HK-2 (cell line): Measurements from ENCODE around the gene GTPBP8.

ENCODE experiments used
- DNase-seq: peaks from one replicate; pipeline ENCODE4 v3.0.0-alpha.2; 2018; ENCODE audit not compliant: unreplicated experiment

GTPBP8 gene

DNA sequence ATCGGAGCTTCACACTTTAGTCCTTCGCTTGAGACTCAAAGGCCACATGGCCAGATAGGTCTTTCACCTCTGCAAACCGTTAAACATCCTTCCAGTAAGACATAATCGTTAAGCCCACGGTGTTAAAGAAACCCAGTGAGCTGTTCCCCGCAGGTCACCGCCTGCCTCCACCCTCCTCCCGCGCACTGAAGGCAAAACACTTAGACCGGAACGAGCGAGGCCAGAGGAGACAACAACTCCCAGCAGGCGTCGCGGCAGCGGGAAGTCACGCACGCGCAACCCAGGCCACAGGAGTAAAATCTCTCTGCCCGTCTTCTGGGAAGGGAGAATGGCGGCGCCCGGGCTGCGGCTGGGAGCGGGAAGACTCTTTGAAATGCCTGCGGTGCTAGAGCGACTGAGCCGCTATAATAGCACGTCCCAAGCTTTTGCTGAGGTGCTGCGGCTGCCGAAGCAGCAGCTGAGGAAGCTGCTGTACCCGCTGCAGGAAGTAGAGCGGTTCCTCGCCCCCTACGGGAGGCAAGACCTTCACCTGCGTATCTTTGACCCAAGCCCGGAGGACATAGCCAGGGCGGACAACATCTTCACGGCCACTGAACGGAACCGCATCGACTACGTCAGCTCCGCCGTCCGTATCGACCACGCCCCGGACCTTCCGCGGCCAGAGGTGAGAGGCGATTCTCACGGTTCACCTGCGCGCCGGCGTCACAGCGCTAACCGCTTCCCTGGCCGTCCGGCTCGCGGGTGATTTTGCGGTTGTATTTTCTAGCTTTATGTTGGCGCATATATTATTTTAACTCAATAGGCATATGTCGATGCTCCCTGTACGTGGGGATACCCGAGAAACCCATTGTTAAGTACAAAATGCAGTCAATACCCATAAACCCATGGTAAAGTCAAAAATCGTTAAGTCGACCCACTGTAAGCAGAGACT, at the start of gene GTPBP8:
TSS of gene GTPBP8 (plus strand) at position 313 of the 931 bp plus-strand sequence. CDS start at position 329, 16 bp downstream.
- peak; percentile 94 for DNase-seq

DNA sequence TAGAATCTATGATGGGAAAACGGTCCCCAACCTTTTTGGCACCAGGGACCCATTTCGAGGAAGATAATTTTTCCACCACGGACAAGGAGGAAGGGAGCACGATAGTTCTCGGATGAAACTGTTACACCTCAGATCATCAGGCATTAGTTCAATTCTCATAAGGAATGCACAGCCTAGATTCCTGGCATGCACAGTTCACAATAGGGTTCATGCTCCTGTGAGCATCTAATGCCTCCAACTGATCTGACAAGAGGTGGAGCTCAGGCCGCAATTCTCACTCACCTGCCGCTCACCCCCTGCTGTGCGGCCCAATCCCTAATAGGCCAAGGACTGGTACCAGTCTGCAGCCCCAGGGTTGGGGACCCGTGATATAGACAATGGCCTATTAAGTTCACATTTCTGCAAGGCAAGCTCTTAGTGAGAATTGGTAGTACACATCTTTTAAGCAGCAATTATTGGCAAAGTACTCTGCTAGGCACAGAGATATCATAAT, 42.4 kb upstream of the GTPBP8 start:
- no peak for DNase-seq

DNA sequence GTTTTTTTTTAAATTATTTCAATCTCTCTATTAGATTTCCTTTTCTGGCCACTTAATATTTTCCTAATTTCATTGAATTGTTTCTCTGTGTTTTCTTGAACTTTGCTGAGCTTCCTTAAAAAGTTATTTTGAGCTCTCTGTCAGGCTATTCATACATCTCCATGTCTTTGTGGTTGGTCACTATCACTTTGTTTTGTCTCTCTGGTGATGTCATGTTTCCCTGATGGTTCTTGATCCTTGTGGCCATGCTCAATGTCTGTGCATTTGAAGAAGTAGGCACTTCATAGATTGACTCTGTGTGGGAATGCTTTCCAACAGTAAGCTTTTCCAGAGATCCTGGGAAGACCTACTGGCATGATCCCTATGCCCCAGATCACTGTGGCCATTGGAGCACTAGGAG, 34.4 kb upstream of the GTPBP8 start:
- no peak for DNase-seq

DNA sequence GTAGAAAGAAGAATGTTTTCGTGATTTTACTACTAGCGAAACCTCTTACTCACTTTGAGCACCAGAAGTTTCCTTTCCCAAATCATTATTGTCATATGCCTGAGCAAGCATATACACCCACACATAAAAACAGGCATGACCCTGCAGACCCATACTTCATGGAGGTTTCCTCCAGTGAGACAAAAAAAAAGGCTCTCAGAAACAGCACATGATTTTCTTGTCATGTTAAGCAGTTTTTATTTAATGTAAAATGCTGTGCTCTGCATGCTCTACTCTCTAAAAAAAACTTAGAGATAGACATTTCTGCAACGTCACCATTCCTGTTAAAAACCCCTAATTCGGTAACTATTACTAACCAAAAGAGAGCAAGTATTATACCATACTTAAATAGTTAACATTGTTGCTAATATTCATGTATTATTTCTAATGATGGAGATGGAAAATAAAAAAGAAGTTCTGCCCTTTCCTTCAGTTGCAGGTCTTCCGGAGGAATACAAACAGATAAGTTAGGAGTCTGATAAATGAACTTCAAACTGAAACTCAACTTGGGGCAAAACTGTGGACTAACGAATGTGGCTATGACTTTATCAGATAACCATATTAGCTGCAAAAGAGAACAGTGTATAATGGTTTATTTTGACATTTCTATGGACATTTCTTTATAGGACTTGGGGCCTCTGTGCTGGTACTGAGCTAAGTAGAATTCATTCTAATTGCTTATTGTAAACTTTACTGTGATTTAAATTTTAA, 31.8 kb upstream of the GTPBP8 start:
- no peak for DNase-seq

DNA sequence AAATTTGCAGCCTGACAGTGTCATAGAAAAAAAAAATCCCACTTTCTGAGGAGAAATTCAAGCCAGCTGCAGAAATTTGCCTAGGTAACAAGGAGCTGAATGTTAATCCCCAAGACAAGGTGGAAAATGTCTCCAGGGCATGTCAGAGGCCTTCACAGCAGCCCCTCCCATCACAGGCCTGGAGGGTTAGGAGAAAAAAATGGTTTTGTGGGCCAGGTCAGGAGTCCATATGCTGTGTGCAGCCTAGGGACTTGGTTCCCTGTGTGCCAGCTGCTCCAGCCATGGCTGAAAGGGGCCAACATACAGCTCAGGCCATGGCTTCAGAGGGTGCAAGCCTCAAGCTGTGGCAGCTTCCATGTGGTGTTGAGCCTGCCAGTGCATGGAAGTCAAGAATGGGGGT, 27.1 kb upstream of the GTPBP8 start:
- DNase-seq, result no peak

DNA sequence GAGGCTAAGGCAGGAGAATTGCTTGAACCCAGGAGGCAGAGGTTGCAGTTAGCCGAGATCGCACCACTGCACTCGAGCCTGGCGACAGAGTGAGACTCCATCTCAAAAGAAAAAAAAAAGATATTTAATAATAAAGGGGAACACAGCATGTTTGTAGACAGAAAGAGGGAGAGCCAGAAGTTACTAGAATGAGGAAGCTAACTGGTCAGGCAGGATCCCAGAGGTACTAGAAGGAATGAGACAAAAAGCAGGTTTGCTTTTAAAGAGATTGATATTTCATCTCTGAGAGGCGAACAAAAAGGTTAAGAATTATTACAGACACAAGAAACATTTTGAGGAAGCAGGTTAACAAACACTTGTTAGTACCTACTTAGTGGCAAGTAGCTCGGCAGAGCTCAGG, 25.1 kb upstream of the GTPBP8 start:
- no peak for DNase-seq

DNA sequence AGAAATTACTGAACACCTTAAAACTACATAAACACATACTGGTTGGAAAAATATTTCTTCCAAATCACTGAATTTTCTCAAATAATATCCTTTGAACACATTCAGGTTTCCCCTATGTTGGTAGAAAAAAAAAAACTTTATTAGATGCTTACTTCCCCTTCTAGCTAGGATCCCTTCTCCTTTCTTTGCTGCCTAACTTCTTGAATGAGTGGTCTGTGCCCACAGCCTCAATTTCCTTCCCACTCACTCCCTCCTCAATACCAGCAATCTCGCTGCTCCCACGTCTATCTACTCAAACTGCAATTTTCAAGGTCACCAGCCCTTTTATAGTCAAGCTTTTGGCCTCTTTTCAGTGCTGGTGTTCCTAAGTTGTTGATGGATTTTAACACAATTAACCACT, 24.2 kb upstream of the GTPBP8 start:
- no peak for DNase-seq

DNA sequence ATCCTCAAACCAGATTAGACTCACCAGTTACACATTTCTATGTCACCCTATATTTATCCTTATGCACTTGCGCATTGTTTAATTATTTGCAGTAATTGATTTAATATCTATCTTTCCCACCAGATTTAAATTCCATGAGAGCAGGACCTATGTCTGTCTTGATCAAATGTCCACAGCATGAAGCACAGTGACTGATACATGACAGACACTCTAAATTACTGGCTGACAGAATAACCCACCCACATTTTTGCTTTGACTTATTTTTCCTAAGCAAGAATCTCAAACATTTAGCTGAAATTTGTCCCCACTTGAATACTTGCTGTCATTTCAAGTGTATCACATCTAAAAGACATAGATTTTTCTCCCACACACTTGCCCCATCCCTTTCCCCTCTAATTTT, 23.4 kb upstream of the GTPBP8 start:
- no peak for DNase-seq

DNA sequence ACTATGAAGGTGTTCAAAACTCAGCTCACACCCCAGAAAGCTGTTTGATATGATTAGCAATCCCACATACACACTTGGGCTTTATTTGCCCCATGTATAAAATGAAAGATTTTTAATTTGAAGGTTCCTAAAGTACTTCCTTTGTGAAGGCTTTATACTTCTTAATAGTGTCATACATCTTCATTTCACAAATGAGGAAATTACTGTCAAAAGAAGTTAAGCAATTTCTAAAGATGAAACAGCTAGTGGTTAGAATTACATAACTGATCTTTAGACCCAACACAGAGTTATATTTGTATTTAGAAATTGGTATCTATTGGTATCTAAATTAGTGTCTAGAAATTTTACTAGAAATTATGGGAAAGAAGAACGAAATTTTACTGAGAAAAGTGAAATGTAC, 23.0 kb upstream of the GTPBP8 start:
- no peak for DNase-seq

DNA sequence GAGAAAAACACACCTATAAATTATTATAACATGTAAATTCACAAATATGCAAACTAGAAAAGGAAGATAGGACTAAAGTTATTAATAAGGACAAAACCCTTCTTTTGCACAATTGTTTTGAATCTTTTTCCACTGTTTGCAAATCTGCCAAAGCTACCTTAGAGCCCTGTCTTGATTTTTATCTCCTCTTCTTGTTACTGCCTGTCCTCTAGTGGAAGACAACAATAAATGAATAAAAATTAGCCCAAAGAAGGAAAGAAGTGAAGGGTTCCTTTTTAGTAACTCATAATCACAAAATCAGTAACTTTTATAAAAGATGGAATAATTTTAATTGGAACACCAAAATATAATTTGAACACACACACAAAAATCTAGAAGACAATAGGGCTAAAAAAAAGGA, 18.6 kb upstream of the GTPBP8 start:
- DNase-seq, result no peak

DNA sequence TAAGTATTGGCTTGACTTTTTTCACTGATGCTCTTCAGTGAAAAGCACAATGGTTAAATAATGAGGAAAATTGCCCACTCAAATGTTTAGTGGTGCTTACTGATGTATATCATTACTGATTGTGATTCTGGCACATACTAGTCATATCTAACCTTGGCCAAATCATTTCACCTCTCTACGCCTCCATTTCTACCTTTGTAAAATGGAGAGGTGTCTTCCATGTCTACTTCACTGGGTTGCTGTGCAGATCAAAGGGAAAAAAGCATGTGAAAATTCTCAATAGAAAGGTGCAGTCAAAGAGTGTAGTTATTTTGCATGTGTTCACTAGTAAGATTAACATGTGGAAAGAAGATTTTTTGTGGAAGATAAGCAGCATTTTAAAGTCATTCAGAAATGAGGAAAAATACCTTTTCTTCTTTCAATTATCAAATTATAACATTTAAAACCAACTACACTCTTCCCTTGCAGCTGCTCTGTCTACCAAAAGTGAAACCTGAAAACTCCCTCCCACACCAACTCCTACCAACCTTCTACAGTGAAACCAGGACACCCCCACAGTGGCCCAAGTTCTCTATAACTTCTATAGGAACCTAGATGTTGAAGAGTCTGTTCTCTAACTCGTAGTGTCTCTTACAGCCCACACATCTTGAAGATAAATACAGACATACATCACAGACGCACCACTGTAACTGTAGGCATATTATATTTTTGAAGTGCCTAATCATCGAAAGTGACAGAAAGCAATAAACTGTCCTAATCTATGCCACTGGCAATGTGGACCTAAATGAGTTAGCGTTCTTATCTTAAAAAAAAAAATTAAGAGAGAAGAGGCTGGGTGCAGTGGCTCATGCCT, 17.2 kb upstream of the GTPBP8 start:
- no peak for DNase-seq

DNA sequence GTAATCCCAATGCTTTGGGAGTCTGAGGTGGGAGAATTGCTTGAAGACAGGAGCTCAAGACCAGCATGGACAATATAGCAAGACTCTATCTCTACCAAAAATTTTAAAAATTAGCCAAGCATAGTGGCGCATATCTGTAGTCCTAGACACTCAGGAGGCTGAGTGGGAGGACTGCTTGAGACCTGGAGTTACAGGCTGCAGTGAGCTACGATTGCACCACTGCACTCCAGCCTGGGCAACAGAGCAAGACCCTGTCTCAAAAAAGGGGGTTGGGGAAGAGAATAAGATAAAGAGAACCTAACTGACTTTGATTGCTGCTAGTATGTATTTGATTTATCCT, 16.6 kb upstream of the GTPBP8 start:
- DNase-seq, result no peak

DNA sequence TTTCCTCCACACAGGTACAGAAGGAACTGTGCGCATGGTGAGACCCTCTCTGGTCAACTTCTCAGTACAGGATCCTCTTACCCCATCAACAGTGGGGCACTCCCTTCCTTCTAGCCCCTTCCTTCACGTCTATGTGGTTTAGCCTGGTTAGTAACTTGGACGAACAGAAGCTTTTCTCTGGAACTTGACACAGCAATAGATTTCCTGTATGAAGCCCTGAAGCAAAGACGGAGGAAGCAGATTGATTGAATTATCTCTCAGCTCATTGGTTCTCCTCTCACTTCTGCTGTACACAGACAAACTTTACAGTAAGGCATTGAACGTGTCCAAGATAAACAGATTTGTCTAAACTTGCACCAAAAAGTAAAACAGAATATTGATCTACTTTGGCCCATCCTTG, 15.9 kb upstream of the GTPBP8 start, which contains the start of gene CD200R1:
TSS of gene CD200R1 (minus strand) at position 210 of the 400 bp plus-strand sequence. CDS start 246 bp downstream, outside the sequence.
- no peak for DNase-seq

DNA sequence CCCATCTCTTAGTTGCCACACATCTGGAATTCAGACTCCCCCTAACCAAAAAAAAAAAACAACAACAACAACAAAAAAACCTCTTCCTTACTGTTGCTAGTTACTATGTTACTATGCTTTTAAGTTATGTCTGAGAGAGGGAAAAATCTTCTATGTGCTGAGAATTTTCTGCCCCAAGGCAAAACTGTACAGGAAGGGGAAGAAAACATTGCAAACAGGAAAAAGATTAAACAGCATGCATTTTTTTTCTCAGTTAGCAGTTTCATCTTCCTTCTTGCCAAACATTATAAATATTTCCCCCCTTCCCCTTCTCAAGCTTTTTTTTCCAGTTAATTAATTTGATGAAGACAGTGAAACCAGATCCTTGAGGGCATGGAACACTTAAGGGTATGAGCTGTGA, 14.8 kb upstream of the GTPBP8 start:
- no peak for DNase-seq

DNA sequence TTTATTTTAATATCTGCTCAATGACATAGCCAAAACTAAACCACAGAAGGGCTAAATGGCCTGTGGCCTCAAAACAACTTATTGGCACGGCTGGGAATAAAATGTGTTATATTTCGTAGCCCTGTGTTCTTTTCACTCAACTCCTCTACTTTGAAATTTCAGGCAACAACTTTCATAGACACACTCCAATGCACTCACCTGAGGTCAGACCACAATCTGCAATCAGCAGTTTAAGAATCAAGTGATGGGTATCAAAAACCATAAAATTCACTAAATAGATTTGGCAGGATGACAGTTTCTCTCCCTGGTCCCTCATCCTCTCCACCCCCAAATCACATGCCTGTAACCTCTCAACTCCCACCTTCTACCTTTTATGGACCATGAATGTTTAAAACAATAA, 13.8 kb upstream of the GTPBP8 start:
- no peak for DNase-seq

DNA sequence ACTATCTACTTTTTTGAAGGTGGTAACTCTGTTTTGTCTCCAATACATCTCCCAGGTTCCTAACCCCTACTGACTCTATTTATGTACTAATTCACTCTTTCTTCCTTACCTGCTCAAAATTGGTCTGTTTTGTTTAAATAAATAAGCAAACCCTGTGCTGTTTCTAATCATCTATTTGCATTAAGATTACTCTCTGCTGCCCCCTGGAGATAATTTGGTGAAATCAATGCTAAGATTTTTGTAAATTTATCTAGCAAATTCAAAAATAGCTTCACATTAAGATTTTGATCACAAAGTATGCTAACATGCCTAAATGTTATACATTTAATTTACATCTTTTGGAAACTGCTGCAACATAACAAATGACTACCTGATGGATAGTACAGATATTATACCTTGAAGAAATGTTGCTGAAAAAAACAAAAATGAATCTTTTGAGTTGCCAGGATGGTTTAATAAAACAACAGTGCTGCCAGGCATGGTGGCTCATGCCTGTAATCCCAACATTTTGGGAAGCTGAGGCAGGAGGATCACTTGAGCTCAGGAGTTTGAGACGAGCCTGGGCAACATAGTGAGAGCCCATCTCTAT, 11.4 kb upstream of the GTPBP8 start:
- DNase-seq, result no peak

DNA sequence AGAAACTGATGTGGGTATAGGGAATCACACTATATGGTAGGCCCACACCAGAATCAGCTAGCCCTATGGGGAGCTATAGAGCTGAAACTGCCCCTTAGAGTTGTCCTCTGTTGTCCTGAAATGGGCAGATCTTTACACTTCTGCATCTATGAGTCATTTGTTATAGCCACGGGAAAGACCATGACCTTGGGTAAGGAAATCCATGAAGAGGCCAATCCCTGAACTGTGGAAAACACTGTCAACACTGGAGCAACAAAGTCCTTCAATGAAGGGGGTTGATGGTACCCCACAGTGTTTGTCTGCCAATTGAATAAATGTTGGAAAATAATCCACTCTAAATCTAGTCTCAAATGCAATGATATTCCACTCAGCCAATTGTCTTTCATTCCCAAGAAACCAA, 10.7 kb upstream of the GTPBP8 start:
- DNase-seq, result no peak

DNA sequence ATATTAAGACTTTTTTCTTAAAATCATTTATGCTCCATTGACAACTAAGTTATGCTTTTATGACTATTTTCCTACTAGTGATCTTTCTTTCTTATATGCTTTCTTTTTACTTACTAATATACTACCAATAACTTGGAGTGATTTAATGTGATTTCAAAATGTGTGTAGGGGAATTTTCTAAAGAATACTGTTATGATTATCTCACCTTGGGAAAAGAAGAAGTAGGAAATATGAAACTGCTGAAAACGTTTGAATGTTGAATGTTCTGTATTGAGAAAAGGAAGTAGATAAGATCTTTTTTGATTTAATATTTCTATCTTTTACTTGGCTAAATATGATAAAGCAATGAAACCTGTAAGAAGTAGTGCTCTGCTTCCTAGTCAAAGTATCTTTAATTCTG, 8.1 kb upstream of the GTPBP8 start:
- no peak for DNase-seq

DNA sequence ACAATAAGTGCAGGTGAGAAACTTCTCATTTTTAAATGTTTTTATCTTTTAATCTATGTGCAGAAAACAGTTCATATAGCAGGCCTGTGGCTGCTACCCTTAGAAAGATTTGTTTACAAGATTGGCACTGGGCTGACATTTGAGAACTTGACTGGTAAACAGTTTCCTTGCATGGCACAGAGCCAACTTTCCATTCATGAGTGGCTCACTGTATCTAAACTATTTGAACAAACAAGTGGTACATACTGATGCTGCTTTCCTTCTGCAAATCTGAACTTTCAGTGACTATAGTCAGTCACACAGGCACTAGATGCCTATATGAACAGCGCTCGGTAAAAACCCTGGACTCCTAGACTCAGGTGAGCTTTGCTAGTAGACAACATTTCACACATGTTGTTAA, 6.3 kb upstream of the GTPBP8 start:
- no peak for DNase-seq

DNA sequence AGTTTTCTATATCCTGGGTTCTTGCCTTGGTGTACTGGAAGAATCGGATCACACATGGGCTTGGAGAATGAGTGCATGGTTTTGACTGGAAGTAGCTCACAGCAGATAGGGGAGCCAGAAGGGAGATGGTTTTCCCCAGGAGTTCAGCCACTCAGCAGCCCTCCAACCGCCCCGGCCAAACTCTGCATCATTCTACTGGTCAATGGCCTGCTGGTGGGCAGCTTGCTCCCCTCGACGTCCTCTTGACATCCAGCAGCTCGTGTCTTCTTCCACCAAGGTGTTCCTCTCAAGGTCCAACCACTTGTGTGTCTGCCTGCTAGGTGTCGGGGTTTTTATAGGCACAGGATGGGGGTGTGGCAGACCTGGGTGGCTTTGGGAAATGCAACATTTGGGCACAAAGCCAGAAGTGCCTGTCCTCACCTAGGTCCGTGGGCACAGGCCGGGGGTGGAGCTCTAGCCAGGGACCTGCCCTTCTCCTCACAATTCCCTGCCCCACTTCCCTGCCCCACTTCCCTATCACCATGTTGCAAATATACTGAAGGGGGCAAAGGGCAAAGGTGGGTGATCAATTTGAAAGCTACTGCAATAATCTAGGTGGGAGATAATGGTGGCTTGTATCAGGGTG, 3.0 kb upstream of the GTPBP8 start:
- DNase-seq, result no peak

DNA sequence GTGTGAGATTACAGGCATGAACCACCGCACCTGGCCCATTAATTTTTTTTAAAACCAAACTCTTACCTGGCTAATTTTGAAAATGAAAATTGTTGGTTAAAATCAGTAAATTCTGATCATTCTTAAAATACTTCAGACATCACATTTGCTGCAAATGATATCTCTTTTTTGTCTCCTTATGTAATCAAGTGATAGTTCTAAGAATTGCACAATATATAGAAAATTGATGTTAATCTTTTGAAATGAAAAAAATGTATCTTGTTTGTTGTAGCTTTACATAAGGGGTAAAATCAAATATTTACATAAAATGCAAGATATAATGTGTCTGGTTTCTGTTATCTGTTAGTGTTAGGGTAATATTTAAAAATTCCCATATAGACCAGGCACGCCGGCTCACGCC, 5.0 kb downstream of the GTPBP8 start:
- no peak for DNase-seq
